Stimulated activated memory B cell treated with anti-CD40 and anti-IgM and Interleukin-4, amounts not matched to agents 10 μg/mL and 1 μg/mL and 100 μg/mL, for 72 hours (primary cell): Measurements from ENCODE around the gene PRKCA.
A peak's percentile ranks its signal among the peaks of the same experiment; 100 is the strongest.
"Not testable (repeated sequence)": the region's sequence is repeated elsewhere in the genome, so short reads cannot be mapped to it uniquely, and the experiment has no call there.

Experiments used
- ATAC-seq: fragments of 150-1000 bp; cut with Tn5 transposase; 2 replicates; pipeline ENCODE4 v1.10.0; 2021
- H3K27ac Mint-ChIP-seq: one replicate; pipeline ENCODE4 v1.8.0; 2022; ENCODE audit warnings: mild to moderate bottlenecking, mixed read lengths
- H3K27me3 Mint-ChIP-seq: one replicate; pipeline ENCODE4 v1.8.0; 2022; ENCODE audit warnings: mixed read lengths
- H3K36me3 Mint-ChIP-seq: one replicate; pipeline ENCODE4 v1.8.0; 2022; ENCODE audit warnings: mixed read lengths
- H3K4me1 Mint-ChIP-seq: one replicate; pipeline ENCODE4 v1.8.0; 2022; ENCODE audit warnings: mixed read lengths
- H3K4me3 Mint-ChIP-seq: one replicate; pipeline ENCODE4 v1.8.0; 2022; ENCODE audit warnings: mild to moderate bottlenecking, moderate library complexity, mixed read lengths
- H3K9me3 Mint-ChIP-seq: one replicate; pipeline ENCODE4 v1.8.0; 2022; ENCODE audit warnings: mixed read lengths

The PRKCA gene

GRCh38 chr17:66304304-66305174 lies 2.1 kb downstream of the PRKCA start:
- no peak overlapping the region for H3K27ac Mint-ChIP-seq
- H3K9me3 Mint-ChIP-seq = no peaks in the 10 kb centered on the region
- peaks cover 52% of the 10 kb centered on the region for H3K27me3 Mint-ChIP-seq
- no peaks in the 10 kb centered on the region for H3K36me3 Mint-ChIP-seq
- no peak for ATAC-seq
- H3K4me3 Mint-ChIP-seq = peak overlapping the region; percentile 58
- peaks cover 14% of the 10 kb centered on the region for H3K4me1 Mint-ChIP-seq

GRCh38 chr17:66306446-66306845 lies 4.0 kb downstream of the PRKCA start:
- no peak overlapping the region for H3K4me3 Mint-ChIP-seq

GRCh38 chr17:66307257-66307656 lies 4.8 kb downstream of the PRKCA start:
- H3K4me3 Mint-ChIP-seq = no peak overlapping the region
- H3K27me3 Mint-ChIP-seq = peaks cover 29% of the 10 kb centered on the region
- H3K36me3 Mint-ChIP-seq = no peaks in the 10 kb centered on the region
- H3K27ac Mint-ChIP-seq = no peak overlapping the region
- no peak for ATAC-seq
- no peaks in the 10 kb centered on the region for H3K9me3 Mint-ChIP-seq
- peaks cover 7% of the 10 kb centered on the region for H3K4me1 Mint-ChIP-seq

More at GRCh38 chr17:66306446-66306845, 4.0 kb downstream of the PRKCA start:
- Mint-ChIP-seq H3K9me3 (no peaks in the 10 kb centered on the region), H3K27ac (no peak overlapping the region), H3K4me1 (peaks cover 12% of the 10 kb centered on the region), H3K27me3 (peaks cover 34% of the 10 kb centered on the region), H3K36me3 (no peaks in the 10 kb centered on the region)
- no peak for ATAC-seq

GRCh38 chr17:66308856-66309255 lies 6.4 kb downstream of the PRKCA start:
- Mint-ChIP-seq H3K9me3 (no peaks in the 10 kb centered on the region), H3K27ac (no peak overlapping the region), H3K27me3 (peaks cover 20% of the 10 kb centered on the region), H3K36me3 (no peaks in the 10 kb centered on the region), H3K4me1 (no peaks in the 10 kb centered on the region), H3K4me3 (no peak overlapping the region)
- no peak for ATAC-seq

- ATAC-seq = no peak
- H3K9me3 Mint-ChIP-seq = no peaks in the 10 kb centered on the region
- no peaks in the 10 kb centered on the region for H3K36me3 Mint-ChIP-seq
- peaks cover 12% of the 10 kb centered on the region for H3K27me3 Mint-ChIP-seq
- H3K4me1 Mint-ChIP-seq = no peaks in the 10 kb centered on the region
- no peak overlapping the region for H3K27ac Mint-ChIP-seq
- no peak overlapping the region for H3K4me3 Mint-ChIP-seq
These were observed 7.4 kb downstream of the PRKCA start for GRCh38 chr17:66309793-66310192.

- Mint-ChIP-seq H3K4me1 (no peaks in the 10 kb centered on the region), H3K9me3 (no peaks in the 10 kb centered on the region)
- ATAC-seq = no peak
These were observed 8.2 kb downstream of the PRKCA start for GRCh38 chr17:66310528-66311148.

GRCh38 chr17:66312912-66313311 lies 10.5 kb downstream of the PRKCA start:
- H3K4me3 Mint-ChIP-seq = no peak overlapping the region
- no peak overlapping the region for H3K27ac Mint-ChIP-seq
- H3K27me3 Mint-ChIP-seq = peaks cover 12% of the 10 kb centered on the region
- no peak for ATAC-seq
- no peaks in the 10 kb centered on the region for H3K36me3 Mint-ChIP-seq
- H3K4me1 Mint-ChIP-seq = no peaks in the 10 kb centered on the region
- H3K9me3 Mint-ChIP-seq = no peaks in the 10 kb centered on the region

More at GRCh38 chr17:66310528-66311148, 8.2 kb downstream of the PRKCA start:
- no peak overlapping the region for H3K27ac Mint-ChIP-seq
- no peaks in the 10 kb centered on the region for H3K36me3 Mint-ChIP-seq
- peaks cover 12% of the 10 kb centered on the region for H3K27me3 Mint-ChIP-seq
- H3K4me3 Mint-ChIP-seq = no peak overlapping the region

- H3K4me3 Mint-ChIP-seq = no peak overlapping the region
- ATAC-seq = no peak
These were observed 10.9 kb downstream of the PRKCA start for GRCh38 chr17:66313325-66313724.

GRCh38 chr17:66313995-66314659 lies 11.7 kb downstream of the PRKCA start:
- Mint-ChIP-seq H3K4me3 (no peak overlapping the region), H3K27me3 (peaks cover 3% of the 10 kb centered on the region), H3K4me1 (no peaks in the 10 kb centered on the region), H3K9me3 (no peaks in the 10 kb centered on the region), H3K27ac (no peak overlapping the region), H3K36me3 (no peaks in the 10 kb centered on the region)
- no peak for ATAC-seq

More at GRCh38 chr17:66313325-66313724, 10.9 kb downstream of the PRKCA start:
- peaks cover 11% of the 10 kb centered on the region for H3K27me3 Mint-ChIP-seq
- no peaks in the 10 kb centered on the region for H3K36me3 Mint-ChIP-seq
- H3K27ac Mint-ChIP-seq = no peak overlapping the region
- no peaks in the 10 kb centered on the region for H3K4me1 Mint-ChIP-seq
- no peaks in the 10 kb centered on the region for H3K9me3 Mint-ChIP-seq

- no peak overlapping the region for H3K4me3 Mint-ChIP-seq
- ATAC-seq = no peak
- H3K36me3 Mint-ChIP-seq = no peaks in the 10 kb centered on the region
- H3K9me3 Mint-ChIP-seq = no peaks in the 10 kb centered on the region
- H3K4me1 Mint-ChIP-seq = no peaks in the 10 kb centered on the region
- H3K27ac Mint-ChIP-seq = no peak overlapping the region
- H3K27me3 Mint-ChIP-seq = no peaks in the 10 kb centered on the region
These were observed 15.2 kb downstream of the PRKCA start for GRCh38 chr17:66317629-66318028.

GRCh38 chr17:66319226-66319625 lies 16.8 kb downstream of the PRKCA start:
- no peak overlapping the region for H3K27ac Mint-ChIP-seq
- no peak for ATAC-seq
- no peak overlapping the region for H3K4me3 Mint-ChIP-seq
- no peaks in the 10 kb centered on the region for H3K27me3 Mint-ChIP-seq
- H3K9me3 Mint-ChIP-seq = no peaks in the 10 kb centered on the region
- H3K4me1 Mint-ChIP-seq = no peaks in the 10 kb centered on the region
- H3K36me3 Mint-ChIP-seq = no peaks in the 10 kb centered on the region

GRCh38 chr17:66322764-66323163 lies 20.4 kb downstream of the PRKCA start:
- no peak for ATAC-seq
- Mint-ChIP-seq H3K4me3 (no peak overlapping the region), H3K36me3 (no peaks in the 10 kb centered on the region), H3K27ac (no peak overlapping the region), H3K4me1 (no peaks in the 10 kb centered on the region), H3K9me3 (no peaks in the 10 kb centered on the region), H3K27me3 (no peaks in the 10 kb centered on the region)

GRCh38 chr17:66324381-66325004 lies 22.1 kb downstream of the PRKCA start:
- not testable (repeated sequence) for H3K27ac Mint-ChIP-seq, H3K4me3 Mint-ChIP-seq, H3K27me3 Mint-ChIP-seq, H3K9me3 Mint-ChIP-seq, ATAC-seq, H3K36me3 Mint-ChIP-seq, H3K4me1 Mint-ChIP-seq

- H3K9me3 Mint-ChIP-seq = no peaks in the 10 kb centered on the region
- no peaks in the 10 kb centered on the region for H3K27me3 Mint-ChIP-seq
- H3K36me3 Mint-ChIP-seq = no peaks in the 10 kb centered on the region
- no peak overlapping the region for H3K4me3 Mint-ChIP-seq
- H3K4me1 Mint-ChIP-seq = no peaks in the 10 kb centered on the region
- no peak for ATAC-seq
- H3K27ac Mint-ChIP-seq = no peak overlapping the region
These were observed 24.1 kb downstream of the PRKCA start for GRCh38 chr17:66326476-66327047.

GRCh38 chr17:66330646-66331037 lies 28.2 kb downstream of the PRKCA start:
- peaks cover 8% of the 10 kb centered on the region for H3K27me3 Mint-ChIP-seq
- H3K27ac Mint-ChIP-seq = no peak overlapping the region
- H3K36me3 Mint-ChIP-seq = no peaks in the 10 kb centered on the region
- ATAC-seq = no peak
- no peaks in the 10 kb centered on the region for H3K9me3 Mint-ChIP-seq
- no peaks in the 10 kb centered on the region for H3K4me1 Mint-ChIP-seq
- H3K4me3 Mint-ChIP-seq = no peak overlapping the region
